GM10266 (cell line): ENCODE results near the gene LVRN.
A peak's percentile ranks its signal among the peaks of the same experiment; 100 is the strongest.

Source experiments
- DNase-seq: peaks from one replicate; pipeline ENCODE4 v3.0.0; 2012; ENCODE audit errors: extremely low spot score
- TF ChIP-seq, protein P1 (sequence below): IDR thresholded peaks from 2 replicates; pipeline ENCODE4 v1.5.1; 2012; ENCODE audit warnings: mild to moderate bottlenecking, low read depth; ENCODE audit not compliant: control insufficient read depth, insufficient read depth; ENCODE audit errors: missing control alignments

The LVRN gene

DNA sequence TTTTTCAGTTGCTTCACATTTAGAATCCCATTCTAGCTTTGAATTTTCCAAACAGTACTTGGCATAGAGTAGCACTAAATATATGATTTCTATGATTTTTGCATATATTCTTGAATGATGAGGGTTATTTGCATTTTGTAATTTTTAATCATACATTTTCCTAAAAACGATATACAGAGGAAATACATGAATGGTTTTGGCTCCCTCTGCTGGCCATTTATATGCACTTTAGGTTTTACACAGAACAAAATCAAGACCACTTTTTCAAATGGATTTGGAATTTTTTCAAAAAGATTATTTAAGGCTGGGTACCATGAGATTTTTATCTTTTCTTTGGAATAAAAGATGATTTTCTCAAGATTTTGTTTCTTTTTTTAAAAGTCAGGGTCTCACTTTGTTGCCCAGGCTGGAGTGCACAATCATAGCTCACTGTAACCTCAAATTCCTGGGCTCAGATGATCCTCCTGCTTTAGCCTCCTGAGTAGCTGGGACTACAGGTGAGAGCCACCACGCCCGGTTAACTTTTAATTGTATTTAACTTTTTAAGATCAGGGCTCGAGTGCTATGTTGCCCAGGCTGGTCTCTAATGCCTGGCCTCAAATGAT, 105.9 kb downstream of the LVRN start:
- DNase-seq, result peak; percentile 36
- TF ChIP-seq, protein P1, sequence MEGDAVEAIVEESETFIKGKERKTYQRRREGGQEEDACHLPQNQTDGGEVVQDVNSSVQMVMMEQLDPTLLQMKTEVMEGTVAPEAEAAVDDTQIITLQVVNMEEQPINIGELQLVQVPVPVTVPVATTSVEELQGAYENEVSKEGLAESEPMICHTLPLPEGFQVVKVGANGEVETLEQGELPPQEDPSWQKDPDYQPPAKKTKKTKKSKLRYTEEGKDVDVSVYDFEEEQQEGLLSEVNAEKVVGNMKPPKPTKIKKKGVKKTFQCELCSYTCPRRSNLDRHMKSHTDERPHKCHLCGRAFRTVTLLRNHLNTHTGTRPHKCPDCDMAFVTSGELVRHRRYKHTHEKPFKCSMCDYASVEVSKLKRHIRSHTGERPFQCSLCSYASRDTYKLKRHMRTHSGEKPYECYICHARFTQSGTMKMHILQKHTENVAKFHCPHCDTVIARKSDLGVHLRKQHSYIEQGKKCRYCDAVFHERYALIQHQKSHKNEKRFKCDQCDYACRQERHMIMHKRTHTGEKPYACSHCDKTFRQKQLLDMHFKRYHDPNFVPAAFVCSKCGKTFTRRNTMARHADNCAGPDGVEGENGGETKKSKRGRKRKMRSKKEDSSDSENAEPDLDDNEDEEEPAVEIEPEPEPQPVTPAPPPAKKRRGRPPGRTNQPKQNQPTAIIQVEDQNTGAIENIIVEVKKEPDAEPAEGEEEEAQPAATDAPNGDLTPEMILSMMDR, result peak; percentile 52

DNA sequence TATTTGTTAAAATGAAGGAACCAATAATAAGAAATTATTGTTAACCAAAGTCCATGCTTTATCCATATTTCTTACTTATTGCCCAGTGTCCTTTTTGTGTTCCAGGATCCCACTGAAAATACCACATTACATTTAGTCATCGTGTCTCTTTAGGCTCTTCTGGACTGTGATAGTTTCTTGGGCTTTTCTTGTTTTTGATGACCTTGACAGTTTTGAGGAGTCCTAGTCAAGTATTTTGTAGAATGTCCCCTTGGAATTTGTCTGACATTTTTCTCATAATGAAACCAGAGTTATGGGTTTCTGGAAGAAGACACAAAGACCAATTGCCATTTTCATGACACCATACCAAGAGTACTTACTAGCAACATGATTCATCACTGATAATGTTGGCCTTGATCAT, 108.9 kb downstream of the LVRN start:
- no peak for DNase-seq
- TF ChIP-seq, protein P1, result no peak

DNA sequence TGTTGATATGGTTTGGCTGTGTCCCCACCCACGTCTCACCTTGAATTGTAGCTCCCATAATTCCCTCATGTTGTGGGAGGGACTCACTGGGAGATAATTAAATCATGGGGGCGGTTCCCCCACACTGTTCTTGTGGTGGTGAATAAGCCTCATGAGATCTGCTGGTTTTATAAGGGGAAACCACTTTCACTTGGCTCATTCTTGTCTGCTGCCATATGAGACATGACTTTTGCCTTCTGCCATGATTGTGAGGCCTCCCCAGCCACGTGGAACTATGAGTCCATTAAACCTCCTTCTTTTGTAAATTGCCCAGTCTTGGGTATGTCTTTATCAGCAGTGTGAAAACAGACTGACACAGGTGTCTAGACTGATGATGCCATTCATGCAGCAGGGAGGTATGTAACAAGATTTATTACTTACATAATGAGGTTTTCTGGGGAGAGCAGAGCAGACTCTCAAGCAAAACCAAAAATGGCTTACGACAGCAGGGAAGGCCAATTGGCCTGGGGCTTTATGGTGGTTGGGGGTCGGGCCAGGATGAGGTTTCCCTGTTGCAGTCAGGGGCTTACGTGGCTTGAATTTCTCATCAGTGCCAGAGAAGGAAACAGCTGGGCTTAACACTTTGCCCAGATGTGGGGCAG, 113.0 kb downstream of the LVRN start:
- no peak for DNase-seq
- TF ChIP-seq, protein P1, result no peak

DNA sequence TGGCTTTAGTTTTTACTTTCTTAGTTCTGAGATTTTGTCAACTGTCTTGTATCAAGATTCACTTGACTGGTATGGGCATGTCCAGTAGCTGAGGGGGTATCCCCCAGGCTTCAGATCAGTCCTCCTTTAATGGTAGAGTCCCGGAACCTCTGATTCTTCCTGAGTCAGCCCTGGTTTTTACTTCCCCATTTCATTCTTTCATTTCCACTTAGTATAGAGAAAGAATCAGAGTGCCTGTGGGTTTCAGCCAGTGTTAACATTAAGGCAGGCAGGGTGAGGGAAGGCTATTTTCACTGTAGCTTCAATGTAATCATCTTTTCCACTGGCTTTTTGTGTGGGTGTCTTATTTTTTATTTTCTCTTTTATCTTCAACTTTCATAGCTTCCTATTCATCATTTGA, 114.2 kb downstream of the LVRN start:
- TF ChIP-seq, protein P1, result no peak
- DNase-seq, result peak; percentile 73
